Osteocyte (in vitro differentiated cells): ENCODE results near the gene PLA1A. TPM values are rescaled to one million over a fixed set of nuclear protein-coding genes. Genes with fewer than 3 reads are reported as not detected.
A peak's percentile ranks its signal among the peaks of the same experiment; 100 is the strongest.
"Not testable (repeated sequence)": the region's sequence is repeated elsewhere in the genome, so short reads cannot be mapped to it uniquely, and the experiment has no call there.

Experiments
- DNase-seq: peaks from one replicate; pipeline ENCODE4 v3.0.0; 2021; ENCODE audit warnings: mixed read lengths; ENCODE audit not compliant: unreplicated experiment; ENCODE audit errors: extremely low spot score
- H3K27ac Mint-ChIP-seq: one replicate; pipeline ENCODE4 v1.8.0; 2021; ENCODE audit warnings: mild to moderate bottlenecking, mixed read lengths; ENCODE audit not compliant: unreplicated experiment
- H3K27me3 Mint-ChIP-seq: one replicate; pipeline ENCODE4 v1.8.0; 2021; ENCODE audit warnings: mixed read lengths; ENCODE audit not compliant: unreplicated experiment
- H3K36me3 Mint-ChIP-seq: one replicate; pipeline ENCODE4 v1.8.0; 2021; ENCODE audit warnings: mixed read lengths; ENCODE audit not compliant: unreplicated experiment
- H3K4me1 Mint-ChIP-seq: one replicate; pipeline ENCODE4 v1.8.0; 2021; ENCODE audit warnings: mixed read lengths; ENCODE audit not compliant: unreplicated experiment
- H3K4me3 Mint-ChIP-seq: one replicate; pipeline ENCODE4 v1.8.0; 2021; ENCODE audit warnings: mild to moderate bottlenecking, moderate library complexity, mixed read lengths; ENCODE audit not compliant: unreplicated experiment
- H3K9me3 Mint-ChIP-seq: one replicate; pipeline ENCODE4 v1.8.0; 2021; ENCODE audit warnings: mixed read lengths; ENCODE audit not compliant: unreplicated experiment
- long read RNA-seq: library from polyadenylated mRNA; unstranded; transcript quantifications from one replicate; pipeline ENCODE4 v2.0.0, GENCODE V29; 2021
- total RNA-seq: library from RNA; stranded (reverse); gene quantifications from 2 replicates; pipeline ENCODE4 v1.2.1, GENCODE V29; 2021
- TF ChIP-seq, protein P1 (sequence below): fragments of 200-600 bp; sonication (generic); IDR thresholded peaks from 2 replicates; pipeline ENCODE4 v1.5.0; 2021; ENCODE audit warnings: antibody characterized with exemption, mild to moderate bottlenecking, moderate library complexity

PLA1A gene, protein sequence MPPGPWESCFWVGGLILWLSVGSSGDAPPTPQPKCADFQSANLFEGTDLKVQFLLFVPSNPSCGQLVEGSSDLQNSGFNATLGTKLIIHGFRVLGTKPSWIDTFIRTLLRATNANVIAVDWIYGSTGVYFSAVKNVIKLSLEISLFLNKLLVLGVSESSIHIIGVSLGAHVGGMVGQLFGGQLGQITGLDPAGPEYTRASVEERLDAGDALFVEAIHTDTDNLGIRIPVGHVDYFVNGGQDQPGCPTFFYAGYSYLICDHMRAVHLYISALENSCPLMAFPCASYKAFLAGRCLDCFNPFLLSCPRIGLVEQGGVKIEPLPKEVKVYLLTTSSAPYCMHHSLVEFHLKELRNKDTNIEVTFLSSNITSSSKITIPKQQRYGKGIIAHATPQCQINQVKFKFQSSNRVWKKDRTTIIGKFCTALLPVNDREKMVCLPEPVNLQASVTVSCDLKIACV
- total RNA-seq, result 0.86 and 1.4 TPM in 2 replicates
- long read RNA-seq, transcript PLA1A-201 (11 exons, 1,786 nt), result major isoform, 6 of 8 reads
- long read RNA-seq, partial matches to known transcripts, result 1 of 8 reads
- long read RNA-seq, other reads (novel, unspliced or antisense), result 1 of 8 reads

DNA sequence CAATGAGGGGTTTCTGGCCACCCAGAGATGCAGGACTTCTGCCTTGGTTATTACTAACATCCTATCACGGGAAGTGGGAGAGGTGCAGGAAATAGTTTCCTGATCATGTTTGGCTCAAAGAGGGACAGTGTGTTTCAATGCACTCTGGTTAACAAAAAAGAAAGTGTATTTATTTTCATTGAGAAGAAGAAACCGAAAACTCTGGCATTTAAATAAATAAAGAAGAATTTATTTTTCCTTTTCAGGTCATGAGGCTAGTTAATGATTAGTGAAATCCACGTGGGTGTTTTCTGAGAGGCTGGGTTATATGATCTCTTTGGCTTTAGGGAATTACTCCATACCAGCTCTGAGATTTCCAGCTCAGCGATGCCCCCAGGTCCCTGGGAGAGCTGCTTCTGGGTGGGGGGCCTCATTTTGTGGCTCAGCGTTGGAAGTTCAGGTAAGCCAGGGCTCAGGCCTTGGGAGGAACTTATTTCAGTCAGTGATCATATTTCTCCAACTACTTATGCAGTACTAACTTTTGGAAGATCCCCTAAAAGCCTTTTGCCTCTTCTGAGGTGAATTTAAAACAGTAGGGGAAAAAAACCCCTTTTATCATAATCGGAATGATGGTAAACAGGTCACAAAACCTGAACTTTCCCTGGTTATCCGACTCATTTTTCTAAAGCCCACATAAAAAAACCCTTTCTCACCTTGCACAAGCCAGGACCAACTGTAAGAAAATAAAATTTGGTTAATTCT is at the start of gene PLA1A:
PLA1A (plus strand) TSS at position 338 of the 741 bp plus-strand sequence; CDS start at position 367, 29 bp downstream.
- Mint-ChIP-seq H3K27me3 (no peaks in the 10 kb centered on the region), H3K36me3 (no peaks in the 10 kb centered on the region), H3K9me3 (no peaks in the 10 kb centered on the region), H3K27ac (peak within 1 kb of the TSS; percentile 41), H3K4me3 (no peak within 1 kb of the TSS), H3K4me1 (peaks cover 30% of the 10 kb centered on the region)
- TF ChIP-seq, protein P1, sequence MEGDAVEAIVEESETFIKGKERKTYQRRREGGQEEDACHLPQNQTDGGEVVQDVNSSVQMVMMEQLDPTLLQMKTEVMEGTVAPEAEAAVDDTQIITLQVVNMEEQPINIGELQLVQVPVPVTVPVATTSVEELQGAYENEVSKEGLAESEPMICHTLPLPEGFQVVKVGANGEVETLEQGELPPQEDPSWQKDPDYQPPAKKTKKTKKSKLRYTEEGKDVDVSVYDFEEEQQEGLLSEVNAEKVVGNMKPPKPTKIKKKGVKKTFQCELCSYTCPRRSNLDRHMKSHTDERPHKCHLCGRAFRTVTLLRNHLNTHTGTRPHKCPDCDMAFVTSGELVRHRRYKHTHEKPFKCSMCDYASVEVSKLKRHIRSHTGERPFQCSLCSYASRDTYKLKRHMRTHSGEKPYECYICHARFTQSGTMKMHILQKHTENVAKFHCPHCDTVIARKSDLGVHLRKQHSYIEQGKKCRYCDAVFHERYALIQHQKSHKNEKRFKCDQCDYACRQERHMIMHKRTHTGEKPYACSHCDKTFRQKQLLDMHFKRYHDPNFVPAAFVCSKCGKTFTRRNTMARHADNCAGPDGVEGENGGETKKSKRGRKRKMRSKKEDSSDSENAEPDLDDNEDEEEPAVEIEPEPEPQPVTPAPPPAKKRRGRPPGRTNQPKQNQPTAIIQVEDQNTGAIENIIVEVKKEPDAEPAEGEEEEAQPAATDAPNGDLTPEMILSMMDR, result no peak
- DNase-seq, result no peak

DNA sequence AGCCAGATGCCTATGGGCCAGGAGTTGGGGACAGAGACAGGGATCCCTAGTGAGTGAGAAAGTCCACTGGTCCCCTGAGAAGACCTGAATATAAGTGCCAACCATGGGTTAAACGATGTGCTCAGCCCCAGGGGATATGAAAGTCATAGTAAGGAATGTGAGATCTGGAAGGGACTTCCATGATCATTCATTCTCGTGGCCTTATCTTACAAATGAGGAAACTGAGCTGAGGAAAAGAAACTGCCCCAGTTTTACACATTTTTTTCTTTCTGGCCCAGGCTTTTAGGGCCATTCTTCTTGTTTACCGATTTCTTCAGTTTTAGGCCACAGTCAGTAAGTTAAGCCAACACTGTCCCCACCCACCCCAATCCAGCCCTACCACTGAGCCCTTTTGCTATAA is 49.3 kb upstream of the PLA1A start:
- Mint-ChIP-seq H3K27ac (no peak overlapping the region), H3K27me3 (peaks cover 4% of the 10 kb centered on the region), H3K36me3 (no peaks in the 10 kb centered on the region), H3K4me3 (no peak overlapping the region), H3K4me1 (no peaks in the 10 kb centered on the region), H3K9me3 (no peaks in the 10 kb centered on the region)
- TF ChIP-seq, protein P1, result no peak
- DNase-seq, result no peak

DNA sequence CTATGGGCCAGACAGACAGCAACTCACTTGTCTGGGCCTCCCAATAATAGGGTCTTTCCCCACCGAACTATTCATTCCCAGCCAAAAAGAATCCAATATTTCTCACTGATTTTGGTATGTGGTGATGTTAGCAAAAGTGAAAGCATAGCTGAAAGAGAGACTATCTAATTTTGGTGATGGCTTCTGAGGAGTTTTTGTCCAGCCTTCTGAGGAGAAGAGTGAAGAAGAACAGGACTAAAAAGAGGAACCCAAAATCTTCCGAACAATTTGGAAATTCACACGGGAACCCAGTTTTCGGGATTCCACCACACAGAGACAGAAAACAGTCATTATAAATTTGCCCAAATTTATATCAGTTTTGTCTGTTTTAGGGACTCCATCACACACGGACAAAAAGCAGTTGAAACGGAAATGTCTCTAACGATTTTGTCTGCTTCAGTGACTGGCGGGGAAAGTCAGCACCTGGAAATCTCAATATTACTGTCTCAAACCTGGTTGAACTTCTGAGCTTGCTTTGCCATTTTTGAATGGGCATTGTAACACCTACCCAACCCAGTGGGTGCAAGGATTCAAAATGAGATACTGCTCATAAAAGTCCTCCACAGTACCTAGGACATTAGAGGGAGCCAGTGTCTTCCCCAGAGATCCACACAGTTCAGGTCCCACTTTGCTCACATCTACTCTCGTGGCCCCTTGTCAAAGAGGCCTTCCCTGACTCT is 47.3 kb upstream of the PLA1A start:
- H3K9me3 Mint-ChIP-seq, result no peaks in the 10 kb centered on the region
- H3K27me3 Mint-ChIP-seq, result peaks cover 4% of the 10 kb centered on the region
- no peak overlapping the region for H3K4me3 Mint-ChIP-seq
- H3K4me1 Mint-ChIP-seq, result no peaks in the 10 kb centered on the region
- no peak for DNase-seq
- no peak overlapping the region for H3K27ac Mint-ChIP-seq
- no peaks in the 10 kb centered on the region for H3K36me3 Mint-ChIP-seq
- TF ChIP-seq, protein P1, result no peak

DNA sequence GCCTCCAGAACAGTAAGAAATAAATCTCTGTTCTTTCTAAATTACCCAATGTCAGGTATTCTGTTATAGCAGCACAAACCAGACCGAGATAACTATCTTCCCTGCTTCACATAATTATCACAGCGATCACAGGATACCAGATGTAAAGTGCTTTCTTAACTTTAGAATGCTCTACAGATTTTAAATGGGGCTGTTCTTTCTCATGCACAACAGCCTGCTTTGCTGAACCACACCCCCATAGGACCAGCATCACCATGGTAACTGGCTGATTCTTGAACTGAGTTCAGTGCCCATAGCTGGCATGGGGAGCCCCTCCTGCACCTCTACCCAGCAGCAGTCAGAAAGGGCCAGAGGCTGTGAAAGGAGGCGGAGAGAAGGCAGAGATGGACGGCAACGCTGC is 46.1 kb upstream of the PLA1A start:
- Mint-ChIP-seq H3K27ac (no peak overlapping the region), H3K36me3 (no peaks in the 10 kb centered on the region), H3K4me1 (no peaks in the 10 kb centered on the region), H3K9me3 (no peaks in the 10 kb centered on the region), H3K27me3 (peaks cover 3% of the 10 kb centered on the region), H3K4me3 (no peak overlapping the region)
- DNase-seq, result no peak
- TF ChIP-seq, protein P1, result no peak

DNA sequence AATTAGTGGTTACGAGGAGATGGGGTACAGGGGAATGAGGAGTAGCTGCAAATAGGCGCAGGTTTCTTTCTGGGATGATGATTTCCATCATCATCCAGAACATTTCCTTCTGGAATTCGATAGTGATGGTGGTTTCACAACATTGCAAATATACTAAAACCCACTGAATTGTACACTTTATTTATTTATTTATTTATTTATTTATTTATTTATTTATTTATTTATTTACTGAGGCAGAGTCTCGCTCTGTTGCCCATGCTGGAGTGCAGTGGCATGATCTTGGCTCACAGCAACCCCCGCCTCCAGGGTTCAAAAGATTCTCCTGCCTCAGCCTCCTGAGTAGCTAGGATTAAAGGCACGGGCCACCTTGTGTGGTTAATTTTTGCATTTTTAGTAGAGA is 44.8 kb upstream of the PLA1A start:
- H3K36me3 Mint-ChIP-seq, H3K4me3 Mint-ChIP-seq, DNase-seq, H3K4me1 Mint-ChIP-seq, H3K27ac Mint-ChIP-seq, H3K9me3 Mint-ChIP-seq: not testable (repeated sequence)
- H3K27me3 Mint-ChIP-seq, result peaks cover 10% of the 10 kb centered on the region
